Suprapubic skin (tissue), 4 donors: ENCODE results near the gene NAALADL2. TPM values are rescaled to one million over a fixed set of nuclear protein-coding genes. Genes with fewer than 3 reads are reported as not detected.

Experiments used
- DNase-seq, 2 donors: peaks; one replicate each; pipeline ENCODE4 v3.0.0-alpha.2; 2019; ENCODE audit warnings: low spot score in 2 of 2
- H3K27ac ChIP-seq: fragments of 200-600 bp; sonication (generic); one replicate; pipeline ENCODE4 v1.5.1; 2019
- H3K27me3 ChIP-seq: fragments of 200-600 bp; sonication (generic); one replicate; pipeline ENCODE4 v1.5.1; 2019
- H3K36me3 ChIP-seq: fragments of 200-600 bp; sonication (generic); one replicate; pipeline ENCODE4 v1.5.1; 2019
- H3K4me1 ChIP-seq: fragments of 200-600 bp; sonication (generic); one replicate; pipeline ENCODE4 v1.5.1; 2019
- H3K4me3 ChIP-seq: fragments of 200-600 bp; sonication (generic); one replicate; pipeline ENCODE4 v1.5.1; 2019; ENCODE audit warnings: mild to moderate bottlenecking
- H3K9me3 ChIP-seq: fragments of 200-600 bp; sonication (generic); one replicate; pipeline ENCODE4 v1.5.1; 2019
- EP300 ChIP-seq: sonication (generic); formaldehyde crosslinking; IDR thresholded peaks from one replicate; pipeline ENCODE4 v1.6.1; 2017; ENCODE audit warnings: antibody characterized with exemption
- POLR2A ChIP-seq, 2 donors: fragments of 450-650 bp; IDR thresholded peaks; one replicate each; pipeline ENCODE4 v1.6.1; 2017; ENCODE audit warnings: antibody characterized with exemption in 2 of 2, mild to moderate bottlenecking in 2 of 2, moderate library complexity in 2 of 2
- POLR2AphosphoS5 ChIP-seq, 3 donors: sonication (generic); formaldehyde crosslinking; IDR thresholded peaks; one replicate each; pipeline ENCODE4 v1.6.1; 2017; ENCODE audit warnings: antibody characterized with exemption in 3 of 3
- WGBS: methylation state at CpG from one replicate; pipeline ENCODE4 v1.1.5; 2018; 5-methylcytosine and 5-hydroxymethylcytosine counted together
- total RNA-seq, 4 donors: library from RNA; depleted of rRNA; stranded (reverse); fragments of >200 nt; gene quantifications; one replicate each; pipeline ENCODE4 v1.1.0, GENCODE V29; 2016
- TF ChIP-seq, protein P1 (sequence below), 2 donors: fragments of 200-600 bp in 1 of 2; fragments of 450-650 bp in 1 of 2; sonication (generic) in 1 of 2; IDR thresholded peaks; one replicate each; pipeline ENCODE4 v1.5.1; 2016 to 2019; ENCODE audit warnings: antibody characterized with exemption in 2 of 2, mild to moderate bottlenecking in 1 of 2, moderate library complexity in 1 of 2

The NAALADL2 gene
- total RNA-seq, 4 donors from 2014 or later, result 4.0 to 10.5 (median 8.5) TPM

DNA sequence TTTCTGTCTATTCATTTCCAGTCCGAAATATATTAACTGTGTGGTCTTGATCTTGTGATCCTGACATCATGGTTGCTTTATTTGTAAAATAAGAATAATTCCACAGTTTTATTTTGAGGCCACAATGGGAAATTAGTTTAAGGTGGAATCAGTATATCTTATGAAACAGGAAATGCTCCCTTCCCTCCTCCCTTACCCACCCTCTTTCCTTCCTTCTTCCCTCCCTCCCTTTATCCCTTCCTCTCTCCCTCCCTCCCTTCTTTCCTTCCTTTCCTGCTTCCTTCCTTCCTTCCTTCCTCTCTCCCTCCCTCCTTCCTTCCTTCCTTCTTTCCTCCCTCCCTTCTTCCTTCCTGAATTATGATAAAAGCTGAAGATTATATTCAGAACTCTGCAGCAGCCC is 452.3 kb downstream of the NAALADL2 start:
- Histone ChIP-seq H3K27me3 (no peaks in the 10 kb centered on the region), H3K27ac (no peak overlapping the region), H3K4me3 (no peak overlapping the region), H3K36me3 (no peaks in the 10 kb centered on the region), H3K9me3 (no peaks in the 10 kb centered on the region), H3K4me1 (no peaks in the 10 kb centered on the region)
- TF ChIP-seq POLR2AphosphoS5 (IDR thresholded peaks at IDR 0.05), result no peak
- no peak for TF ChIP-seq POLR2A (IDR thresholded peaks at IDR 0.05)
- TF ChIP-seq EP300, result no peak
- TF ChIP-seq, protein P1, sequence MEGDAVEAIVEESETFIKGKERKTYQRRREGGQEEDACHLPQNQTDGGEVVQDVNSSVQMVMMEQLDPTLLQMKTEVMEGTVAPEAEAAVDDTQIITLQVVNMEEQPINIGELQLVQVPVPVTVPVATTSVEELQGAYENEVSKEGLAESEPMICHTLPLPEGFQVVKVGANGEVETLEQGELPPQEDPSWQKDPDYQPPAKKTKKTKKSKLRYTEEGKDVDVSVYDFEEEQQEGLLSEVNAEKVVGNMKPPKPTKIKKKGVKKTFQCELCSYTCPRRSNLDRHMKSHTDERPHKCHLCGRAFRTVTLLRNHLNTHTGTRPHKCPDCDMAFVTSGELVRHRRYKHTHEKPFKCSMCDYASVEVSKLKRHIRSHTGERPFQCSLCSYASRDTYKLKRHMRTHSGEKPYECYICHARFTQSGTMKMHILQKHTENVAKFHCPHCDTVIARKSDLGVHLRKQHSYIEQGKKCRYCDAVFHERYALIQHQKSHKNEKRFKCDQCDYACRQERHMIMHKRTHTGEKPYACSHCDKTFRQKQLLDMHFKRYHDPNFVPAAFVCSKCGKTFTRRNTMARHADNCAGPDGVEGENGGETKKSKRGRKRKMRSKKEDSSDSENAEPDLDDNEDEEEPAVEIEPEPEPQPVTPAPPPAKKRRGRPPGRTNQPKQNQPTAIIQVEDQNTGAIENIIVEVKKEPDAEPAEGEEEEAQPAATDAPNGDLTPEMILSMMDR (IDR thresholded peaks at IDR 0.05), result no peak
- no peak for DNase-seq
- 89% methylated on average over 1 of the region's 1 CpG for WGBS

DNA sequence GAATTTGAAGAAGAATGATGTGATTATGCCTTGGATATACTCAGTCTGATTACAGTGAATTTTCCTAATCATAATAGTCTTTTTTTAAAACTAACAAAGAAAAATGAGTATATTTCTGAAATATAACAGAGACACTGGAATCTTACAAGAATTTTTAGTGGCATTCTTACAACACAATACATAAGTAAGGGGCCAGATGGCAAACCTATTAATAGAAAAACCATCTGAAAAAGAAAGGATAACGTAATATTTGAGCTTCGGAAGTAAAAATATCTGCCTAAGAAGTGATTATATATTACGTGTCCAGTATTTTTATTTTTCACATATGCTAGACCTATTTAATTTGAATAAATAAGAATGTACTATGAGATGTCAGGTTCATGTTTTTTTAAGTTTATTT is 452.8 kb downstream of the NAALADL2 start:
- Histone ChIP-seq H3K9me3 (no peaks in the 10 kb centered on the region), H3K27me3 (no peaks in the 10 kb centered on the region), H3K27ac (no peak overlapping the region), H3K4me3 (no peak overlapping the region), H3K36me3 (no peaks in the 10 kb centered on the region), H3K4me1 (no peaks in the 10 kb centered on the region)
- no peak for DNase-seq
- TF ChIP-seq, protein P1 (IDR thresholded peaks at IDR 0.05), result no peak
- TF ChIP-seq POLR2A (IDR thresholded peaks at IDR 0.05), result no peak
- TF ChIP-seq POLR2AphosphoS5 (IDR thresholded peaks at IDR 0.05), result no peak
- TF ChIP-seq EP300, result no peak
- WGBS, result 70% methylated on average over 3 of the region's 3 CpGs

DNA sequence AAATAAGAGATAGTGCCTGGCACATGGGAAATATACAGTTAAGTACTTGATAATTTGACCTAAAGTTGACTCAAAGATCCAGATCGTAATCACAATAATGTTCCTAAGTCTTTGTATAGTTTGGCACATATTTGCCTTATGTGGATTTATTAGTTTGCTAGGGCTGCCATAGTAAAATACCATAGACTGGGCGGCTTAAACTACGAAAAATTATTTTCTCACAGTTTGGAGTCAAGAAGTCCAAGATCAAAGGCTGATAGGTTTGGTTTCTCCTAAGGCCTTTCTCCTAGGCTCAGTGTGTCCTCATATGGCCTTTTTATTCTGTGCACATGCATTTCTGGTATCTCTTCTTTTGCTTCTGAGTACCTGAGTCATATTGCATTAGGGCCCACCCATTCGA is 453.7 kb downstream of the NAALADL2 start:
- Histone ChIP-seq H3K9me3 (no peaks in the 10 kb centered on the region), H3K27me3 (no peaks in the 10 kb centered on the region), H3K4me3 (no peak overlapping the region), H3K27ac (no peak overlapping the region), H3K36me3 (no peaks in the 10 kb centered on the region), H3K4me1 (no peaks in the 10 kb centered on the region)
- TF ChIP-seq POLR2A (IDR thresholded peaks at IDR 0.05) (no peak), EP300 (no peak), POLR2AphosphoS5 (IDR thresholded peaks at IDR 0.05) (no peak)
- TF ChIP-seq, protein P1 (IDR thresholded peaks at IDR 0.05), result no peak
- no peak for DNase-seq
- WGBS, result 78% methylated on average over 4 of the region's 4 CpGs

DNA sequence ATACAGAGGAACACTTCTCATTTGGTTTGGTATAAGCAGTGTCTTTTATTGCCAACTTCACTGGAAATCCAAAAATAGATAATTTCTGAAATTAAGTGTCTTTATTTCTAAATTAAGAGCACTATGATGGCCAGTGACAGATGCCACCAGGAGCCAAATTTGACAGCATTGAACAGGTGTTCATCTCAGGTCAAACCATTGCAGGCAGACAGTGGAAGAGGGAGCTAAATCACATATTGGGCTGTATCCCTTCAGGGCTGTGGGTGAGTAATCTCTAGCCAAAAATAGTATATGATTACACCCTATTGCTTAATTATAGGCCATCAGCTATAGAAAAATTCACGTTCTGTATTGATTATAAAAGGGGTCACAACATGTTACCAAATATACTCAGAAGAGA is 457.7 kb downstream of the NAALADL2 start:
- 58% methylated on average over 1 of the region's 1 CpG for WGBS

DNA sequence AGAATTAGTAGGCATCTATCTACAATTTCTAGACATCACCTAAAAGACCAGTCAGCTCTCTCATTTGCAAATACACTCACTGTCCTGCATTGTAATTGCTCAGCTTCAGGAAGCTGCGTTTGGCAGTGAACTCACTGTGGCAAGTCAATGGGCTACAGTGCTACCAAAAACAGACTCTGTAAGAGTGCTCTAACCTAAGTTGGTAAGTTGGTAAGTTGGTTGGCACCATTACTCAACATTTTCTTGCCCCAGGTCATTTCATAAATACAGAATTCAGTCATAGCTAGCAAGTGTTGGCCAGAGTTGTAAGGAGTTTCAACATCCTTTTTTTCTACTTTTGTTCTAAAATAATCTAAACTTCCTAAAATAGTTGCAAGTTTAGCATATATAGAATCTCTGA is 466.3 kb downstream of the NAALADL2 start:
- Histone ChIP-seq H3K27me3 (no peaks in the 10 kb centered on the region), H3K36me3 (no peaks in the 10 kb centered on the region), H3K4me3 (no peak overlapping the region), H3K27ac (no peak overlapping the region), H3K4me1 (no peaks in the 10 kb centered on the region), H3K9me3 (no peaks in the 10 kb centered on the region)
- TF ChIP-seq, protein P1 (IDR thresholded peaks at IDR 0.05), result no peak
- TF ChIP-seq POLR2A (IDR thresholded peaks at IDR 0.05) (no peak), EP300 (no peak), POLR2AphosphoS5 (IDR thresholded peaks at IDR 0.05) (no peak)
- DNase-seq, result no peak
- 53% methylated on average over 1 of the region's 1 CpG for WGBS

More for the DNA sequence above, 457.7 kb downstream of the NAALADL2 start:
- no peaks in the 10 kb centered on the region for H3K27me3 ChIP-seq
- TF ChIP-seq POLR2A (IDR thresholded peaks at IDR 0.05) (no peak), POLR2AphosphoS5 (IDR thresholded peaks at IDR 0.05) (no peak), EP300 (no peak)
- no peaks in the 10 kb centered on the region for H3K9me3 ChIP-seq
- no peaks in the 10 kb centered on the region for H3K36me3 ChIP-seq
- H3K4me3 ChIP-seq, result no peak overlapping the region
- no peak overlapping the region for H3K27ac ChIP-seq
- DNase-seq, result no peak
- no peaks in the 10 kb centered on the region for H3K4me1 ChIP-seq

DNA sequence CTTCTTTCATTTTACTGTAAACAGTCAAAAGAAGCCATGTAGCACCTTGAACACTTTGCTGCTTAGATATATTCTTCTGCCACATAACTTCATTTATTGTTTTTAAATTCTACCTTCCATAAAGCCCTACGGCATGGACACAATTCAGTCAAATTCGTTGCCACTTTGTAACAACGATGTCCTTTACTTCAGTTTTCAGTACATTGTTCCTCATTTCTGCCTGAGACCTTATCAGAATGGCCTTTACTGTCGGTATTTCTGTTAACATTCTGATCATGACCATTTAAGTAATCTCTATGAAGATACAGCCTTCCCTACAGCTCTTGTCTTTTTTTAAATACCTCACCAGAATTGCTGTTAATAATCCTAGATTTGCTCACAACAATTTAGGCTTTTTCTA is 466.9 kb downstream of the NAALADL2 start:
- 93% methylated on average over 4 of the region's 4 CpGs for WGBS
- no peak for TF ChIP-seq POLR2A (IDR thresholded peaks at IDR 0.05)
- TF ChIP-seq EP300, result no peak
- no peak for TF ChIP-seq POLR2AphosphoS5 (IDR thresholded peaks at IDR 0.05)
- TF ChIP-seq, protein P1 (IDR thresholded peaks at IDR 0.05), result no peak

More for the DNA sequence above, 466.9 kb downstream of the NAALADL2 start:
- Histone ChIP-seq H3K36me3 (no peaks in the 10 kb centered on the region), H3K4me3 (no peak overlapping the region), H3K27ac (no peak overlapping the region), H3K4me1 (no peaks in the 10 kb centered on the region), H3K27me3 (no peaks in the 10 kb centered on the region), H3K9me3 (no peaks in the 10 kb centered on the region)
- no peak for DNase-seq
